PC-9 (cell line): ENCODE results near the gene CWC25. TPM values are rescaled to one million over a fixed set of nuclear protein-coding genes. Genes with fewer than 3 reads are reported as not detected.
A peak's percentile ranks its signal among the peaks of the same experiment; 100 is the strongest.

Experiments used
- BruUV-seq: library from RNA; stranded (reverse); fragments of 400-500 nt; replicated peaks from 2 replicates; lab custom pipeline; 2021; lab: Mats Ljungman, UMichigan
- CTCF ChIA-PET: fragments of 300-600 bp; sonication (Branson Sonifier 250); formaldehyde crosslinking; loops from one replicate; lab custom pipeline; 2022; ENCODE audit warnings: antibody characterized with exemption; lab: Charles Lee
- POLR2A ChIA-PET: fragments of 300-600 bp; sonication (Branson Sonifier 250); formaldehyde crosslinking; loops from one replicate; lab custom pipeline; 2022; ENCODE audit warnings: antibody characterized with exemption; ENCODE audit not compliant: unreplicated experiment; lab: Charles Lee
- DNase-seq, 2 experiments: peaks; one replicate each; pipeline versions ENCODE4 v3.0.0 to v3.0.0-alpha.2; 2015 to 2022; ENCODE audit warnings: mixed read lengths in 1 of 2
- H2AFZ ChIP-seq: fragments of 200-600 bp; sonication (generic); 2 replicates; pipeline ENCODE4 v1.8.1; 2017; ENCODE audit warnings: antibody characterized with exemption
- H3F3A ChIP-seq: fragments of 200-600 bp; sonication (generic); 2 replicates; pipeline ENCODE4 v1.8.1; 2017; ENCODE audit warnings: antibody characterized with exemption, mild to moderate bottlenecking, low read depth; ENCODE audit not compliant: insufficient read depth
- H3K27ac ChIP-seq: fragments of 200-600 bp; sonication (generic); 2 replicates; pipeline ENCODE4 v1.6.1; 2016; ENCODE audit warnings: mixed run types
- H3K27me3 ChIP-seq: fragments of 200-600 bp; sonication (generic); 2 replicates; pipeline ENCODE4 v1.6.1; 2016; ENCODE audit warnings: low read depth, mixed run types; ENCODE audit not compliant: insufficient read depth
- H3K36me3 ChIP-seq: fragments of 200-600 bp; sonication (generic); 2 replicates; pipeline ENCODE4 v1.6.1; 2016; ENCODE audit warnings: low read depth, mixed run types
- H3K4me1 ChIP-seq: fragments of 200-600 bp; sonication (generic); replicated peaks from 2 replicates; pipeline ENCODE4 v1.6.1; 2016; ENCODE audit warnings: mixed run types; ENCODE audit not compliant: insufficient read depth
- H3K4me2 ChIP-seq: fragments of 200-600 bp; sonication (generic); 2 replicates; pipeline ENCODE4 v1.6.1; 2017; ENCODE audit warnings: mixed run types
- H3K4me3 ChIP-seq: fragments of 200-600 bp; sonication (generic); 2 replicates; pipeline ENCODE4 v1.6.1; 2016; ENCODE audit warnings: mixed run types
- H3K79me2 ChIP-seq: fragments of 200-600 bp; sonication (generic); 2 replicates; pipeline ENCODE4 v1.6.1; 2017; ENCODE audit warnings: low read depth, mixed run types
- H3K9me2 ChIP-seq: fragments of 200-600 bp; sonication (generic); 2 replicates; pipeline ENCODE4 v1.8.1; 2017; ENCODE audit warnings: mild to moderate bottlenecking; ENCODE audit not compliant: insufficient read depth
- H3K9me3 ChIP-seq: fragments of 200-600 bp; sonication (generic); 2 replicates; pipeline ENCODE4 v1.8.1; 2016; ENCODE audit warnings: low read depth; ENCODE audit not compliant: insufficient read depth
- H4K20me1 ChIP-seq: fragments of 200-600 bp; sonication (generic); 2 replicates; pipeline ENCODE4 v1.8.1; 2017; ENCODE audit not compliant: insufficient read depth
- EZH2 ChIP-seq: fragments of 200-600 bp; sonication (generic); IDR thresholded peaks from 2 replicates; pipeline ENCODE4 v1.8.0; 2017; ENCODE audit warnings: antibody characterized with exemption, low read depth
- intact Hi-C: fragments of 100-400 bp; cut with micrococcal nuclease; formaldehyde crosslinking; loops from one replicate; pipeline ENCODE4 v1.10.0; 2022; ENCODE audit not compliant: unreplicated experiment
- microRNA-seq: library from miRNA; unstranded; fragments of <30 nt; microRNA quantifications from one replicate; pipeline ENCODE4 v1.2.0, GENCODE V29; 2021; ENCODE audit warnings: borderline number of aligned reads, borderline replicate concordance
- total RNA-seq: library from RNA; stranded (reverse); gene quantifications from 2 replicates; pipeline ENCODE4 v1.2.3, GENCODE V29; 2021
- TF ChIP-seq, protein P1 (sequence below): fragments of 200-600 bp; sonication (generic); conservative IDR thresholded peaks from 2 replicates; pipeline ENCODE4 v1.6.1; 2017; ENCODE audit warnings: mixed run types, antibody characterized with exemption, mild to moderate bottlenecking, moderate library complexity

Gene CWC25
- total RNA-seq, 1 experiment from 2014 or later: 13.7 TPM

DNA sequence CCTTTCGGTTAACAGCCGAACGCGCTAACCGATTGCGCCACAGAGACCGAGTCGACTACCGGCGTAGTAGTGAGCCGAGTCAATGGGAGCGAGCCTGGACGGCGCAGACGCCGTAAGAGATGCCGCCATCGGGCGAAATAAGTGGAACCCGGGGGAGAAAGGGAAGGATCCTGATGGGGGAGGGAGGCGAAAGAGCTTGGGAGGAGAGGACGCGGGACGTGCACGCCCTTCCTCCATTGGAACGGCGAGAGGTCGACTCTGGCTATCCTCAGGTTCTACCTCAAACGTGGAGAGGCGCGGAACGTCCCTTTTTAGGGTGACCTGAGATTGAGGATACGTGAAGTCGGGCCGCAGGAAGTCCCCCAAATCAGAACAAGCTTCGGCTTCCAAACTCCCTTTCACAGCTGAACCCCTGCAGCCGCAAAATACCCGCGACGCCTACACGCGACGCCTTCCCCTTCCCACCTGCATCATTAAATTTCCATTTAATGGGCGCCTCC lies 73.3 kb downstream of the CWC25 start:
- TSS peak; percentile 57 for BruUV-seq
- peaks cover 73% of the 10 kb centered on the region for H3K79me2 ChIP-seq

GRCh38 chr17:38751144-38751807 lies 73.8 kb downstream of the CWC25 start:
- Histone ChIP-seq H4K20me1 (peaks cover 6% of the 10 kb centered on the region; the same call in 1 of the 2 replicates), H3K4me1 (peaks cover 17% of the 10 kb centered on the region), H3F3A (peaks cover 11% of the 10 kb centered on the region), H3K9me2 (no peaks in the 10 kb centered on the region), H3K9me3 (no peaks in the 10 kb centered on the region), H3K4me2 (peak overlapping the region; percentile 97), H3K27me3 (no peaks in the 10 kb centered on the region), H3K79me2 (peaks cover 75% of the 10 kb centered on the region), H3K4me3 (peak overlapping the region; percentile 92), H3K36me3 (no peaks in the 10 kb centered on the region), H3K27ac (peak overlapping the region; percentile 53; the same call in 1 of the 2 replicates), H2AFZ (peak overlapping the region; percentile 53)
- ChIA-PET CTCF (no interaction called here), POLR2A (interaction anchor here (0.6 kb wide), 3 partner anchors 36 to 126 kb away, joined by 3 to 5 read pairs (median 4); no protein-coding TSS in a partner anchor)
- no peak for TF ChIP-seq EZH2
- TF ChIP-seq, protein P1, sequence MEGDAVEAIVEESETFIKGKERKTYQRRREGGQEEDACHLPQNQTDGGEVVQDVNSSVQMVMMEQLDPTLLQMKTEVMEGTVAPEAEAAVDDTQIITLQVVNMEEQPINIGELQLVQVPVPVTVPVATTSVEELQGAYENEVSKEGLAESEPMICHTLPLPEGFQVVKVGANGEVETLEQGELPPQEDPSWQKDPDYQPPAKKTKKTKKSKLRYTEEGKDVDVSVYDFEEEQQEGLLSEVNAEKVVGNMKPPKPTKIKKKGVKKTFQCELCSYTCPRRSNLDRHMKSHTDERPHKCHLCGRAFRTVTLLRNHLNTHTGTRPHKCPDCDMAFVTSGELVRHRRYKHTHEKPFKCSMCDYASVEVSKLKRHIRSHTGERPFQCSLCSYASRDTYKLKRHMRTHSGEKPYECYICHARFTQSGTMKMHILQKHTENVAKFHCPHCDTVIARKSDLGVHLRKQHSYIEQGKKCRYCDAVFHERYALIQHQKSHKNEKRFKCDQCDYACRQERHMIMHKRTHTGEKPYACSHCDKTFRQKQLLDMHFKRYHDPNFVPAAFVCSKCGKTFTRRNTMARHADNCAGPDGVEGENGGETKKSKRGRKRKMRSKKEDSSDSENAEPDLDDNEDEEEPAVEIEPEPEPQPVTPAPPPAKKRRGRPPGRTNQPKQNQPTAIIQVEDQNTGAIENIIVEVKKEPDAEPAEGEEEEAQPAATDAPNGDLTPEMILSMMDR: no peak
- intact Hi-C loops: loop anchor here (2.0 to 5.0 kb wide), 3 partner anchors 46 to 402 kb away; partner anchors contain the start of genes FBXO47 and PIP4K2B
- BruUV-seq: no TSS peak
- DNase-seq: no peak

More for the DNA sequence above, 73.3 kb downstream of the CWC25 start:
- peaks cover 11% of the 10 kb centered on the region for H3F3A ChIP-seq
- CTCF ChIA-PET: no interaction called here
- DNase-seq: peak; percentile 69 to 79
- TF ChIP-seq, protein P1: no peak
- no peak for TF ChIP-seq EZH2
- H3K9me3 ChIP-seq: no peaks in the 10 kb centered on the region
- H3K4me2 ChIP-seq: peak overlapping the region; percentile 97
- peaks cover under 1% of the 10 kb centered on the region; the same call in 1 of the 2 replicates for H4K20me1 ChIP-seq
- H2AFZ ChIP-seq: peak overlapping the region; percentile 92
- H3K4me3 ChIP-seq: peak overlapping the region; percentile 92
- no peaks in the 10 kb centered on the region for H3K9me2 ChIP-seq
- intact Hi-C loops: loop anchor here (2.0 to 5.0 kb wide), 3 partner anchors 45 to 401 kb away; partner anchors contain the start of genes FBXO47 and PIP4K2B
- H3K27ac ChIP-seq: peak overlapping the region; percentile 79
- H3K36me3 ChIP-seq: no peaks in the 10 kb centered on the region
- H3K4me1 ChIP-seq: peaks cover 11% of the 10 kb centered on the region
- H3K27me3 ChIP-seq: no peaks in the 10 kb centered on the region
- POLR2A ChIA-PET: interaction anchor here (0.6 kb wide), 2 partner anchors 71 to 102 kb away, joined by 5 to 13 read pairs; no protein-coding TSS in a partner anchor

Small RNAs within 50 kb of the gene (microRNA-seq; reads per million reads assigned to microRNA genes)
- not detected for gene MIR4727

Other genes with a start within 250 kb of the CWC25 start
- 16.7 and 23.7 TPM in 2 replicates for gene SRCIN1, start 219.4 kb downstream of the CWC25 start, total RNA-seq
- 8.4 and 10.6 TPM in 2 replicates for gene EPOP, start 150.4 kb downstream of the CWC25 start, total RNA-seq
- 113 and 127 TPM in 2 replicates for gene MLLT6, start 120.0 kb downstream of the CWC25 start, total RNA-seq
- 36.6 and 38.1 TPM in 2 replicates for gene CISD3, start 95.0 kb downstream of the CWC25 start, total RNA-seq
- 26.9 and 43.3 TPM in 2 replicates for gene PCGF2, start 77.0 kb downstream of the CWC25 start, total RNA-seq
- gene PSMB3, start 72.6 kb downstream of the CWC25 start, total RNA-seq: 262 and 278 TPM in 2 replicates
- 40.6 and 47.4 TPM in 2 replicates for gene PIP4K2B, start 25.8 kb downstream of the CWC25 start, total RNA-seq
- 1,146 and 1,262 TPM in 2 replicates for gene RPL23, start 28.4 kb upstream of the CWC25 start, total RNA-seq
- 220 and 309 TPM in 2 replicates for gene LASP1, start 44.7 kb upstream of the CWC25 start, total RNA-seq
- gene FBXO47, start 142.1 kb upstream of the CWC25 start, total RNA-seq: not detected in 2 replicates